Stimulated activated naive CD4-positive, alpha-beta T cell (primary cell): Measurements from ENCODE around the gene UFL1.
"Not testable (repeated sequence)": the region's sequence is repeated elsewhere in the genome, so short reads cannot be mapped to it uniquely, and the experiment has no call there.

Experiments used
- DNase-seq, 6 experiments: peaks; one replicate each; lab custom pipeline; 2025; lab: John Stamatoyannopoulos, UW

UFL1 gene

GRCh38 chr6:96521644-96522464, at the start of gene UFL1:
UFL1 (plus strand) TSS chr6:96521806; CDS start chr6:96521874, 68 bp downstream.
- DNase-seq: peak; percentile 88 to 96 (median 92)

DNA sequence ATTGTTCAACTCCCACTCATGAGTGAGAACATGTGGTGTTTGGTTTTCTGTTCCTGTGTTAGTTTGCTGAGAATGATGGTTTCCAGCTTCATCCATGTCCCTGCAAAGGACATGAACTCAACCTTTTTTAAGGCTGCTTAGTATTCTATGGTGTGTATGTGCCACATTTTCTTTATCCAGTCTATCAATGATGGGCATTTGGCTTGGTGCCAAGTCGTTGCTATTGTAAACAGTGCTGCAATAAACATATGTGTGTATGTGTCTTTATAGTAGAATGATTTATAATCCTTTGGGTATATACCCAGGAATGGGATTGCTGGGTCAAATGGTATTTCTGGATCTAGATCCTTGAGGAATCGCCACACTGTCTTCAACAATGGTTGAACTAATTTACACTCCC, 49.3 kb upstream of the UFL1 start:
- not testable (repeated sequence) for DNase-seq

GRCh38 chr6:96478695-96479094, 42.9 kb upstream of the UFL1 start:
- DNase-seq: no peak

- no peak for DNase-seq
Measured at GRCh38 chr6:96491926-96492325, 29.7 kb upstream of the UFL1 start.

DNA sequence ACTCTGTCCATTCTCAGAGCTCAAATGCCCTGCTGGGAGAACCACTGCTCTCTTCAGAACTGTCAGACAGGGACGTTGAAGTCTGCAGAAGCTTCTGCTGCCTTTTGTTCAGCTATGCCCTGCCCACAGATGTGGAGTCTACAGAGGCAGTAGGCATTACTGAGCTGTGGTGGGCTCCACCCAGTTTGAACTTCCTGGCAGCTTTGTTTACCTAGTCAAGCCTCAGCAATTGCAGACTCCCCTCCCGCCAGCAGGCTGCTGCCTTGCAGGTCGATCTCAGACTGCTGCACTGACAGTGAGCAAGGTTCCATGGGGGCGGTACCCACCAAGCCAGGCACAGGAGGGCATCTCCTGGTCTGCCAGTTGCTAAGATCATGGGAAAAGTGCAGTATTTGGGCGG, 21.8 kb upstream of the UFL1 start:
- peak in 4 of 6 experiments; percentile 9 to 67 (median 35) for DNase-seq

GRCh38 chr6:96502915-96503314, 18.7 kb upstream of the UFL1 start:
- DNase-seq: no peak

DNA sequence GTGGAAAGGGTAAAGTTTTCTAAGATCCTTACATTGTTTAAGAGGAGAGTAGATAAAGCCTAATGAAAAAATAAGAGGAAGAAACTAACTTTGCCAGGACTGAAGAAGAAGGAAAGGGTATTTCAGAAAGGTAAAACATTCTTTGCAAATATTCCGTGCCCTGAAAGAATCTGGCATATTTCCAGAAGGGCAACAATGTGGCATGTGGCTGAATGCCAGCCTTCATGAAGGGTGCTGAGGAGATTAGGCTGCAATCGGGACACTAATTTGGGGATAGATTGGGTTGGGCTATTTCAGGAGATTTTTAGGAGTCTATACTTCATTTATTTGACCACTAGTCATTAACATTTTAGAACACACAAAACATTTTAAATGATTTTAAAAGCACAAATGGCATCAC, 16.2 kb upstream of the UFL1 start:
- no peak for DNase-seq

GRCh38 chr6:96509281-96509680, 12.3 kb upstream of the UFL1 start:
- DNase-seq: no peak

DNA sequence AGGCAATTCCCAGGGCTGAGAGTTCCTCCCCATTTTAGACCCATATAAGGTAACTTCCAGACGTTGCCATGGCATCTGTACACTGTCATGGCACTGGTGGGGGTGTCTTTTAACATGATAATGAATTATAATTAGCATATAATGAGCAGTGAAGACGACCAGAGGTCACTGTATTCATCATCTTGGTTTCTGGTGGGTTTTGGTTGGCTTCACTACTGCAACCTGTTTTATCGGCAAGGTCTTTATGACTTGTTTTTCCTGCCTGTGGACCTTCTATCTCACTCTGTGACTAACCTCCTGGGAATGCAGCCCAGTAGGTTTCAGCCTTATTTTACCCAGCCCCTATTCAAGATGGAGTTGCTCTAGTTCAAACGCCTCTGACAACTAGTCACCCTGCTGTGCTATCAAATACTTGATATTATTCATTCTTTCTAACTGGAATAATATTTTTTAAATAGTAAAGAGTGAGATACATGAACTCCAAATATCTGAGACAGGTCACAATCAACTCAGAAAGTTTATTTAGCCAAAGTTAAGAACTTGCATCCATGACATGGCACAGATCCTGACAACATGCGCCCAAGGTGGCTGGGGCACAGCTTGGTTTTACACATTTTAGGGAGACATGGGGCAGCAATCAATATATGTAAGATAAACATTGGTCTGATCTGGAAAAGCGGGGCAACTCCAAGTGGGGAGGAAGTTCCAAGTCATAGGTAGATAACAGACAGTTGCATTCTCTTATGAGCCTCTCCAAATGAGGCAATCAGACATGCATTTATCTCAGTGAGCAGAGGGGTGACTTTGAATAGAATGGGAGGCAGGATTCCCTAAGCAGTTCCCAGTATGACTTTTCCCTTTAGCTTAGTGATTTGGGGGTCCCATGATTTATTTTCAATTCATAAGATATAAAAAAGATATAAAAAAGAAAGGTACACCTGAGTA, 1.2 kb upstream of the UFL1 start:
- DNase-seq: no peak

DNA sequence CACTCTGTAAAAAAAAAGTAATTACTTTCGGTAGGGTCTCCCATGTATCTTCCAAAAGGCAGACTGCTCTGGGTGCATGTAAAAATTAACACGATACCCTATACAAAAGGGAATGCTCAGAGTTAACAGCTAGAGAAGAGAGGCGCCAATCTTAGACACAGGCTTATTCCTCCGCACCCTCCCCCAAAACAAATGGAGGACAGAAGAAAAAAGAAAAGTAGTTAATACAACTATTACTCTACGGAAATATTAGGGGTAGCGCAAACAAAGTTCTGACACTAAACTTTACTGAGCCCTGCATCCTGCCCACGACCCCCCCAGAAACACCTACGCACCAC, 331 bp upstream of the UFL1 start:
- DNase-seq: no peak

GRCh38 chr6:96522465-96523009, 931 bp downstream of the UFL1 start:
- no peak for DNase-seq

DNA sequence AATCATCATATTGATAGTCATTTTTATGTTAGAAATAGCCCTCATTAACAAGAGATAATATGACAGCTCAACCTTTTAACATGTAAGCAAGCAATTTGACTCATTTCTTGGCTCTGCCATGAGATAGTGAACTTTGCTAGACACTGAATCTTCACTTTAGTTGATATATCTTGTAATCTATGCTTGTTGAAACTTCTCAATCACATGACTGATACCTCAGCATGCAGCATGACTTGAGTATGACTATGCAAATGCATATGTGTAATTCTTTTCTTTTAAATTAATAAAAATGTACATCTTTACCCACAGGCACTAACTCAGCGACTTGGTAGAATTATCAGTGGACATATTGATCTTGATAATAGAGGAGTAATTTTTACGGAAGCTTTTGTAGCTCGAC, 6.6 kb downstream of the UFL1 start:
- no peak for DNase-seq

DNA sequence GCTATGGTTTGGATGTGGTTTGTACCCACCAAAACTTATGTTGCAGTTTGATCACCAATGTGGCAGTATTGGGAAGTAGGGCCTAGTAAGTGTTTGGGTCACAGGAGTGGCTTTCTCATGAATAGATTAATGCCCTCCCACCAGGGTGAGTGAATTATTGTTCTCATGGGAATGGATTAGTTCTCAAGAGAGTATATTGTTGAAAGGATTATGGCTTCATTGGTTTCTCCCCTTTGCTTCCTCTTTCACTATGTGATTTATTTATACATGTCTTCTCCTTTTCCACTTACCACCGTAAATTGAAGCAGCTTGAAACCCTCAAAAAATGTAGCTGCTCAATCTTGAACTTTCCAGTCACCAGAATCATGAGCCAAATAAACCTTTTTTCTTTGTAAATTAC, 10.8 kb downstream of the UFL1 start:
- DNase-seq: no peak

DNA sequence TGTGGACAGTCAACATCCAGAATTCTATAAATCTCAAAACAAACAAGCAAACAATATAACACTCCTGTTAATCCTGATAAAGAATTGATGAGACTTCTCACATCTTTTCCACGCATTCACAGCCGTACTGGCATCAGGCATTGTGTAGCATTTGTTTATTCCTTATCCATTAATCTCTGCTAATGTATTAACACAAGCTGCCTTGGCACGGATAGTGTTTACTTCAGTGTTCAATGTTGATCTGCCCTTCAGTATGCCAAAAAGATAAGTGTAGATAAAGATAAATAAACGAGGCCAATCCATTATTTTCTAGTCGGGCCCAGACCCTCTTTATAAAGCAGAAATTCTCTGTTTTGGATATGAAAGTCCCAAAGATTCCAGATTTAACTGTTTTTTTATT, 16.1 kb downstream of the UFL1 start:
- DNase-seq: no peak

- peak in 2 of 6 experiments; percentile 7 to 20 for DNase-seq
Measured at GRCh38 chr6:96542702-96543101, 21.1 kb downstream of the UFL1 start.

GRCh38 chr6:96545882-96546281, 24.3 kb downstream of the UFL1 start:
- no peak for DNase-seq

- DNase-seq: no peak
Measured at GRCh38 chr6:96547654-96548053, 26.0 kb downstream of the UFL1 start.

DNA sequence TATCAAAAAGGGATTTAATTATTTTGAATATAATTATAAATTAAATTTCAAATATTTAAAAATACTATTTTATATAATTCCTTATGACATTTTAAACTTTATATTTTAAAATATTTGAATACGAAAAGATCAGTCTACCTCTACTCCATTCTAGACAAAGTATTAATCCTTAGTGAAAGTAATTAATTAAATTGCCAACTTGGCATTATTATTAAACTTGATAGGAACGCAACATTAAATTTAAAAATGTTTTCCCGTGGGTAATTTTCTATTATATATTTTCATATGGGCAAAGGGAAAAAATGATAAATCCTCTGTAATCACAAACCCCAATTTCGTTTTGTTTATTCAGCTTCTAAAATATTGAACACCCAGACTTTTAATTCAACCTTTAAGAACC, 33.0 kb downstream of the UFL1 start:
- no peak for DNase-seq

DNA sequence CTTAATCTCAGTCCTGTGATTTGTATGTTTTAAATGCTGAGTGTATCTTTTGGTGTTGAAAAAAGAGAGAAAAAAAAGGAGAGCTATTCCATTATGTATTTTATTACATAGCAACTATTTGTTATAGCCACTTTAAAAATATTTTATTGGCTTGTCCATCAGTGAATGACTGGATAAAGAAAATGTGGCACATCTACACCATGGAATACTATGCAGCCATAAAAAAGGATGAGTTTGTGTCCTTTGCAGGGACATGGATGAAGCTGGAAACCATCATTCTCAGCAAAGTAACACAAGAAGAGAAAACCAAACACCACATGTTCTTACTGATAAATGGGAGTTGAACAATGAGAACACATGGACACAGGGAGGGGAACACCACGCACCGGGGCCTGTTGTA, 38.1 kb downstream of the UFL1 start:
- DNase-seq: not testable (repeated sequence)

DNA sequence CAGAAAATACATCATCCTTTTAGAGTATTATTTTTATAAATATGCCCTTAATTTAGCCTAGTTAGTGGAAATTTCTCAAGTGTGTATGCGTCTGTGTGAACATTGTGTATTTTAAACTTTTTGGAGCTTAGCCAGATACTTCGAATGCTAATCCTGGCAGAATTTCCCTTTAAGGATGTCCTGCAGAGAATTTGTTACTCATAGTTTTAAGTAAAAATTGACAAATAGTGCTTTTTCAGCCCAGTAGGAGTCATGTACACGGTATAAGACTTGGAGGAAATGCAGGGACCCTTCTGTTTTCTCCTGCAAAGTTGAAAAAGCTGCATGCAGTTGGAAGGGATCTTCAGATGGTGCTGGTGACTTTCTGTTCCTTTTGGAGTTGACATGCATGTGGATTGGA, 41.3 kb downstream of the UFL1 start, which contains the start of gene FHL5:
TSS of gene FHL5 (plus strand) at position 243 of the 400 bp plus-strand sequence. CDS start 40,486 bp downstream, outside the sequence.
- no peak for DNase-seq

GRCh38 chr6:96563853-96564252, 42.2 kb downstream of the UFL1 start:
- no peak for DNase-seq

- no peak for DNase-seq
Measured at GRCh38 chr6:96570053-96570452, 48.4 kb downstream of the UFL1 start.

DNA sequence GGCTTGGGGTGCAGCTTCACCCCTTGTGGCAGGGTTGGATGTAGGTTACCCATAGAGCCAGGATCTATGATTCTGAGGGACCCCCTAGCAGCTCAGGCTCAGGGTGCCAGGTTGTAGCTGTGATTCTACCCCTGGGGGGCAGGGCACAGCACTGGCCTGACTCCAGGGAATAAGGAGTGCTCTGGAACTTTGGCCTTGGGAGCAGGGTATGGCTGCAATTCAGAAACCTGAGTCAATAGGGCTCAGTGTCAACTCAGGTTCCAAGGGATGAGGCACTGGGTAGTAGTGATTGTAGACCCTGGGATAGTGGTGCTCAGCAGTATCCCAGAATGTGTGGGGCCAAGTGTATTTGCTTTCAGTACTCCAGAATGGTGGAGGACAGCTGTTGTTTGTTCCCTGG, 49.9 kb downstream of the UFL1 start:
- DNase-seq: no peak
